ENCODE measurements around the gene HOXA5.

Gene HOXA5

DNA sequence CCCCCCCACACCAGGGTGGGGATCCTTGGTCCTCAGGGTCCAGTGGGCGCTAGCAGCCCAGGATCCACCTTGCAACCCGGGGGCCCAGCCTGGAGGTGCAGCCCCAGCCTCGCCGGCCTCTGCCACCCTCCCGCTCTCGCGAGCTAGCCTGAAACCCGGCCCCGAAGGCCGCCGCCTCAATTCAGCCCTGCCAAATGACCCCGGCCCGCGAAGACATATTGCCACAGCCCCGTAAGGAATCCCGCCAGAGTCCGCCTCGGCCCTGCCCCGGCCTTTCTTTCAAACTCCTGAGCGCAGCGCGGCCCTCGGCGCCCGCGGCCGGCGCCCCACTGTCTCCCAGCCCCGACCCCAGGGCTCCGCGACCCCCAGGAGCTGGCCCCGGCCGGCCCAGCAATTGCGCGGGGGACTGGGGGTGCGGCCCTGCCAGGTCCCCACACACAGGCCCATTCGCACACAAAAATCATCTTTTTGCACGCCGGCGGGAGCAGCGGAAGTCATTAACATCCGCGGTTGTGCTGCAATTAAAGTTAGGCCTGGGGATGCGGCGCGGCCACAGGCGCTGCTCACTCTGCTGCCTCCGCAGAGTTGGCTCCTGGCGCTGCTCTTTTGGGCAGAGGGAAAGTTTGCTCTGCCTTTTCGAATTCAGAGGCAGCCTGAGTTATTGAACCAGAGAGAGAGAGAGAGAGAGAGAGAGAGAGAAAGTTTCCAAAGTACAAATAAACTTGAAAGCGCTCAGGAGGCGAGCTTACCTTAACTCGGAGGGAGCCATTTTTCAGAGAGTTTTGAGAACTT lies 4.0 kb downstream of the HOXA5 start:
- no peak for TF ChIP-seq POLR2A (IDR thresholded peaks at IDR 0.05; ENCODE audit: low read depth, low read length)
- DNase-seq (ENCODE audit: insufficient read length, low spot score) (no peak), FAIRE-seq (no peak)

GRCh38 chr7:27138985-27139333 lies 4.5 kb downstream of the HOXA5 start:
- DNase-seq (ENCODE audit: insufficient read length, low spot score) (no peak), FAIRE-seq (no peak)
- TF ChIP-seq POLR2A (IDR thresholded peaks at IDR 0.05; ENCODE audit: low read depth, low read length): no peak

GRCh38 chr7:27138472-27138871 lies 5.0 kb downstream of the HOXA5 start:
- no peak for TF ChIP-seq POLR2A (IDR thresholded peaks at IDR 0.05; ENCODE audit: low read depth, low read length)
- DNase-seq (ENCODE audit: insufficient read length, low spot score) (no peak), FAIRE-seq (no peak)

DNA sequence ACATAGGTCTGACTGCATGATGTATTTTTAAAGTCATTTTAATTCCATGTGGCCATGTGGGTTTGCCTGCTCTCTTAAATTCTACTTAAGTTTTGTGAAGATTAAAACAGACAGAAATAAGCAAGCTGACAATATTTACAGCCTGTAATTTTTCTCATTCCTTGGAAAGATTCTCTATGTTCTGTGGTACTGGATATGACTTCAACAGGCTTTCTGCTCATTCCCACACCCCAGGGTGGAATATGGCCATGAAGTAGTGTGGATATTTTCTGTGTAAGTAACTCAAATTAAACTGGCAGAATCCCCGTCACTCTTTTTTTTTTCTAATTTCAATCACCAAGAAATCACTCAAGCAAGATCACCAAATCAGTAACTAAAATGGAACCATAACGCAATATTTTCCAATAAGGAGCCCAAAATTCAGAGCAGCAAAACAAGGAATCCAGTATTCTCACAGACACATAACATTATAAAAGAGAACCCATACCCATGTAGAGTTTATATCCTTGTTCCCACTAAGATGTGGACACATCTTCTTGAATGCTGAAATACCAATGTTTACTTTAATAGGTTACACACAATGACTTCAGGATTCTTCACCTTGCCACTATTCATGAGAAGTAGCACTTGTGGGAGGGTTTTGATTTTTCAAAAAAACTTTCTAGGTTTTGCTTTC lies 5.7 kb downstream of the HOXA5 start:
- no peak for DNase-seq (ENCODE audit: insufficient read length, low spot score)
- FAIRE-seq: no peak
- no peak for TF ChIP-seq POLR2A (IDR thresholded peaks at IDR 0.05; ENCODE audit: low read depth, low read length)

- no peak for DNase-seq (ENCODE audit: insufficient read length, low spot score)
- peak; percentile 89 for FAIRE-seq
- TF ChIP-seq POLR2A (IDR thresholded peaks at IDR 0.05; ENCODE audit: low read depth, low read length): no peak
These were observed 9.1 kb downstream of the HOXA5 start for GRCh38 chr7:27134392-27134791.

DNA sequence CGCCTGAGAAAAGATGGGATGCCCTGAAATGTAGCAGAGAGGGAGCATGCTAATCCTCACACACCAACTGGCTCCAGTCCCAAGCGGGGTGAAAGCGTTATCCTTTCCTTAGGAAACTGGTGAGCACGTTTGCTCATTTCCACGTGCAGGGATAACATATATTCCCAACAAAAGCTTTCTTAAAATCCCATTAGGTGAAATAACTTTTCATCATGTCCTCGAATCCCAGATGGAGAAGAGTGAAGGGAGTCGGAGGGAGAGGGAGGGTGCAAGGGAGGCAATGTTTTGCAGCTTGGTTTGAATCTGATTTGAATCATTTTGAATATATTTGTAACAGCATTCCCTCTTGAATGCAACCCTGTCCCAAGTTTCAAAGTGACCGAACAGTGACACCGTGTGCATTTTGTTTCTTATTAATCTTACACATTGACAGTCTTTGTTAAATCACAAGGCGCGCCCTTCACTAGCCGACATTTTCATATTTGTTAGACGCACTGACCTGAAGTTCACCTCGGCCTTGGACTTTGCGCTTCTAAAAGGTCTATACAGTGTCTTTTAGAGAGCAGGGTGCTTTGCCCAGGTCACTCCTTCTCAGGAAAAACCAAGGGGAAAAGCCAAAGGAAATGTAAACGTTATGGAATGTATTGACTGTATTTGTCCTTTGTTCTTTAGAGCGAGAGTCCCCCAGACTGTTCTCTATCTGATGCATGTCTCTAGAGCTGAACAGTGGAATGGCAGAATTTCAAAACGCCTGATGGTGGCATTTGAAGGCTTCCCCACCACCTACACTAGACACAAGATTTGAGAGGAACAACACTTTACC lies 9.9 kb downstream of the HOXA5 start:
- no peak for TF ChIP-seq POLR2A (IDR thresholded peaks at IDR 0.05; ENCODE audit: low read depth, low read length)
- DNase-seq (ENCODE audit: insufficient read length, low spot score) (no peak), FAIRE-seq (no peak)

- no peak for TF ChIP-seq POLR2A (IDR thresholded peaks at IDR 0.05; ENCODE audit: low read depth, low read length)
- DNase-seq (ENCODE audit: insufficient read length, low spot score) (no peak), FAIRE-seq (no peak)
These were observed 10.5 kb downstream of the HOXA5 start for GRCh38 chr7:27132978-27133377.

DNA sequence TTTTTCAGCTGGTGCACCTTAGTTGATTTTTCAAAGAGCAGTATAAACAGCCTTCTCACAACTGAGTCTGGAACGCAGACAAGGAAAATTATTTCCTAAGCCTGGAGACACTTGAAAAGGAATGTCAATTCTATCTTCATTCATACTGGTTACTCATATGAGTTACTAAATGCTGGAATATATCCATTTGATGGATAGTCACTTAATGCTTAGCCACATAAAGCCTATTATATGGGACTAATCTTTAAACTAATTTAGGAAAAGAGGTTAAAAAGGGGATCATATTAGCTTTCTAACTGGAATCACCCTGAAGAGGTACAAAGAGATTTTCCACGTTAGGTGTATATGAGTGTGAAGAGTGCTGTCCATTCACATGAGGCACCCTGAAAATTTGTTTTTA lies 11.3 kb downstream of the HOXA5 start:
- no peak for FAIRE-seq
- no peak for TF ChIP-seq POLR2A (IDR thresholded peaks at IDR 0.05; ENCODE audit: low read depth, low read length)
- no peak for DNase-seq (ENCODE audit: insufficient read length, low spot score)

GRCh38 chr7:27131390-27131819 lies 12.1 kb downstream of the HOXA5 start:
- no peak for TF ChIP-seq POLR2A (IDR thresholded peaks at IDR 0.05; ENCODE audit: low read depth, low read length)
- no peak for DNase-seq (ENCODE audit: insufficient read length, low spot score)

GRCh38 chr7:27130540-27131389 lies 12.7 kb downstream of the HOXA5 start, which contains the start of gene HOXA4:
Gene HOXA4, minus strand, starts transcription at chr7:27130757. Its CDS starts 24 bp downstream, at chr7:27130733.
- TF ChIP-seq POLR2A (IDR thresholded peaks at IDR 0.05; ENCODE audit: low read depth, low read length): peak; percentile 88
- FAIRE-seq: no peak
- DNase-seq (ENCODE audit: insufficient read length, low spot score): peak; percentile 98

More at GRCh38 chr7:27131390-27131819, 12.1 kb downstream of the HOXA5 start:
- no peak for FAIRE-seq

- FAIRE-seq (no peak), DNase-seq (ENCODE audit: insufficient read length, low spot score) (peak; percentile 63)
- peak; percentile 37 for TF ChIP-seq POLR2A (IDR thresholded peaks at IDR 0.05; ENCODE audit: low read depth, low read length)
These were observed 13.5 kb downstream of the HOXA5 start for GRCh38 chr7:27129729-27130539.

Data from H54 (cell line).